AG04450 (cell line): ENCODE measurements around the gene OR4M2. TPM values are rescaled to one million over a fixed set of nuclear protein-coding genes. Genes with fewer than 3 reads are reported as not detected.
"Not testable (repeated sequence)": the region's sequence is repeated elsewhere in the genome, so short reads cannot be mapped to it uniquely, and the experiment has no call there.

Source experiments
- CTCF ChIA-PET: fragments of 300-600, 350-600 bp; formaldehyde crosslinking; extraction: SDS; loops from one replicate; lab custom pipeline; 2022; ENCODE audit warnings: antibody characterized with exemption, inconsistent platforms; lab: Charles Lee
- POLR2A ChIA-PET: fragments of 350-600 bp; formaldehyde crosslinking; extraction: SDS; loops from one replicate; lab custom pipeline; 2021; ENCODE audit warnings: antibody characterized with exemption, inconsistent platforms; lab: Yijun Ruan, JAX
- DNase-seq: peaks from one replicate; pipeline ENCODE4 v3.0.0-alpha.2; 2011; ENCODE audit warnings: low read depth, low spot score
- H3K27ac ChIP-seq: one replicate; pipeline ENCODE4 v1.5.1; 2012; ENCODE audit warnings: low read depth, low read length, control low read depth
- H3K27me3 ChIP-seq: one replicate; pipeline ENCODE4 v1.6.0; 2012; ENCODE audit warnings: low read length; ENCODE audit not compliant: control insufficient read depth, insufficient read depth
- H3K4me3 ChIP-seq: 2 replicates; pipeline ENCODE4 v1.5.1; 2011; ENCODE audit warnings: mild to moderate bottlenecking, low read depth, low read length, control low read depth
- H3K9me3 ChIP-seq: 2 replicates; pipeline ENCODE4 v1.5.1; 2012; ENCODE audit warnings: low read length; ENCODE audit not compliant: control insufficient read depth, insufficient read depth
- polyA minus RNA-seq: library from RNA; depleted of rRNA, polyadenylated mRNA; stranded (reverse); fragments of >200 nt; gene quantifications from 2 replicates; pipeline ENCODE4 v1.2.3, GENCODE V29; 2011; rRNA and poly(A)+ RNA removed
- polyA plus RNA-seq: library from polyadenylated mRNA; depleted of rRNA; stranded (reverse); fragments of >200 nt; gene quantifications from 2 replicates; pipeline ENCODE4 v1.2.3, GENCODE V29; 2011; rRNA removed

Gene OR4M2
- not detected in 2 replicates for polyA plus RNA-seq
- polyA minus RNA-seq: not detected in 2 replicates

- POLR2A ChIA-PET, H3K27ac ChIP-seq, CTCF ChIA-PET, H3K9me3 ChIP-seq, H3K27me3 ChIP-seq, H3K4me3 ChIP-seq, DNase-seq: not testable (repeated sequence)
These were observed at the start of gene OR4M2 for GRCh38 chr15:22080227-22080626. TSS of gene OR4M2 (plus strand) at chr15:22080527. CDS start at chr15:22080625, 98 bp downstream.

GRCh38 chr15:22069267-22069666 is 11.1 kb upstream of the OR4M2 start:
- DNase-seq, H3K27me3 ChIP-seq, POLR2A ChIA-PET, CTCF ChIA-PET, H3K4me3 ChIP-seq, H3K9me3 ChIP-seq, H3K27ac ChIP-seq: not testable (repeated sequence)

- H3K27ac ChIP-seq, CTCF ChIA-PET, H3K4me3 ChIP-seq, DNase-seq, POLR2A ChIA-PET, H3K9me3 ChIP-seq, H3K27me3 ChIP-seq: not testable (repeated sequence)
These were observed 1.1 kb downstream of the OR4M2 start for GRCh38 chr15:22081386-22081785.

- POLR2A ChIA-PET, CTCF ChIA-PET, H3K27ac ChIP-seq, H3K9me3 ChIP-seq, H3K27me3 ChIP-seq, H3K4me3 ChIP-seq, DNase-seq: not testable (repeated sequence)
These were observed 18.4 kb downstream of the OR4M2 start for GRCh38 chr15:22098616-22099253.

GRCh38 chr15:22099289-22099891 is 19.1 kb downstream of the OR4M2 start:
- DNase-seq, CTCF ChIA-PET, H3K4me3 ChIP-seq, H3K27me3 ChIP-seq, H3K9me3 ChIP-seq, POLR2A ChIA-PET, H3K27ac ChIP-seq: not testable (repeated sequence)

- H3K9me3 ChIP-seq, H3K27me3 ChIP-seq, H3K4me3 ChIP-seq, DNase-seq, CTCF ChIA-PET, H3K27ac ChIP-seq, POLR2A ChIA-PET: not testable (repeated sequence)
These were observed 41.7 kb downstream of the OR4M2 start for GRCh38 chr15:22122033-22122432.

Other genes starting within 250 kb of the OR4M2 start
- not detected in 2 replicates for gene POTEB, start 202.8 kb upstream of the OR4M2 start, polyA plus RNA-seq